Activated naive CD4-positive, alpha-beta T cell (primary cell): ENCODE data around the gene MEIOB.
"Not testable (repeated sequence)": the region's sequence is repeated elsewhere in the genome, so short reads cannot be mapped to it uniquely, and the experiment has no call there.

Source experiments
- DNase-seq, 4 experiments: peaks; one replicate each; lab custom pipeline; 2025; lab: John Stamatoyannopoulos, UW

The MEIOB gene

GRCh38 chr16:1815461-1815860, 56.5 kb downstream of the MEIOB start:
- no peak for DNase-seq

- DNase-seq = peak in 2 of 4 experiments; percentile 24 to 55
Measured at GRCh38 chr16:1812732-1813163, 59.2 kb downstream of the MEIOB start.

- no peak for DNase-seq
Measured at GRCh38 chr16:1810536-1810935, 61.4 kb downstream of the MEIOB start.

GRCh38 chr16:1810106-1810505, 61.9 kb downstream of the MEIOB start:
- DNase-seq = no peak

GRCh38 chr16:1809281-1809801, 62.6 kb downstream of the MEIOB start:
- DNase-seq = no peak

- no peak for DNase-seq
Measured at GRCh38 chr16:1808691-1809090, 63.3 kb downstream of the MEIOB start.

- no peak for DNase-seq
Measured at GRCh38 chr16:1807626-1808025, 64.3 kb downstream of the MEIOB start.

- no peak for DNase-seq
Measured at GRCh38 chr16:1800701-1801100, 71.3 kb downstream of the MEIOB start.

GRCh38 chr16:1799263-1799662, 72.7 kb downstream of the MEIOB start:
- DNase-seq = not testable (repeated sequence)

GRCh38 chr16:1794908-1795666, 76.9 kb downstream of the MEIOB start:
- DNase-seq = no peak

- DNase-seq = no peak
Measured at GRCh38 chr16:1794221-1794871, 77.6 kb downstream of the MEIOB start.

GRCh38 chr16:1793578-1794220, 78.3 kb downstream of the MEIOB start, which contains the start of gene IGFALS:
TSS of gene IGFALS (minus strand) at chr16:1793705. CDS start at chr16:1793652, 53 bp downstream.
- no peak for DNase-seq

- no peak for DNase-seq
Measured at GRCh38 chr16:1792836-1793577, 79.0 kb downstream of the MEIOB start.

GRCh38 chr16:1791943-1792812, 79.8 kb downstream of the MEIOB start:
- no peak for DNase-seq

GRCh38 chr16:1791256-1791942, 80.6 kb downstream of the MEIOB start:
- no peak for DNase-seq

GRCh38 chr16:1790611-1791255, 81.2 kb downstream of the MEIOB start:
- DNase-seq = no peak

- no peak for DNase-seq
Measured at GRCh38 chr16:1790261-1790610, 81.7 kb downstream of the MEIOB start.

- DNase-seq = no peak
Measured at GRCh38 chr16:1789643-1790045, 82.3 kb downstream of the MEIOB start.

GRCh38 chr16:1788708-1789100, 83.3 kb downstream of the MEIOB start:
- no peak for DNase-seq
